Endothelial cell of umbilical vein (primary cell): ENCODE data around the gene GPLD1. TPM values are rescaled to one million over a fixed set of nuclear protein-coding genes. Genes with fewer than 3 reads are reported as not detected.

Experiments used
- BruUV-seq: library from RNA; stranded (reverse); fragments of 400-500 nt; replicated peaks from 2 replicates; lab custom pipeline; 2021; lab: Mats Ljungman, UMichigan
- CTCF ChIA-PET: fragments of 300-600, 350-600 bp; sonication (Branson Sonifier 250); formaldehyde crosslinking; loops from one replicate; lab custom pipeline; 2021; ENCODE audit warnings: antibody characterized with exemption, inconsistent platforms; lab: Charles Lee
- POLR2A ChIA-PET: fragments of 300-600, 350-600 bp; sonication (Branson Sonifier 250); formaldehyde crosslinking; loops from one replicate; lab custom pipeline; 2021; ENCODE audit warnings: antibody characterized with exemption, inconsistent platforms; lab: Charles Lee
- DNase-seq: peaks from one replicate; pipeline ENCODE4 v3.0.0-alpha.2; 2011; ENCODE audit warnings: low read depth, low spot score
- FAIRE-seq: peaks from 2 replicates; lab custom pipeline; 2011; peaks lifted over from hg19 to GRCh38; lab: Jason Lieb, UNC
- H2AFZ ChIP-seq: 2 replicates; pipeline ENCODE4 v1.6.0; 2012; ENCODE audit warnings: low read depth, low read length, control low read depth, inconsistent platforms
- H3K27ac ChIP-seq: 2 replicates; pipeline ENCODE4 v1.5.1; 2011; ENCODE audit warnings: low read depth, mild to moderate bottlenecking, control low read depth, low read length, moderate library complexity; ENCODE audit not compliant: insufficient read depth
- H3K27me3 ChIP-seq, 2 experiments: 2 replicates each; pipeline versions ENCODE4 v1.6.0 to v1.6.1; 2011; ENCODE audit warnings: low read length in 2 of 2, mixed read lengths in 1 of 2; ENCODE audit not compliant: control insufficient read depth in 2 of 2, insufficient read depth in 2 of 2
- H3K36me3 ChIP-seq, 2 experiments: 2 replicates in 1 of 2; 3 replicates in 1 of 2; pipeline ENCODE4 v1.5.1; 2011; ENCODE audit warnings: low read length in 2 of 2, mild to moderate bottlenecking in 1 of 2, moderate library complexity in 1 of 2; ENCODE audit not compliant: control insufficient read depth in 2 of 2, insufficient read depth in 2 of 2; ENCODE audit errors: extremely low read depth in 1 of 2
- H3K4me1 ChIP-seq: 3 replicates; pipeline ENCODE4 v1.5.1; 2011; ENCODE audit warnings: mild to moderate bottlenecking, low read length; ENCODE audit not compliant: control insufficient read depth, insufficient read depth; ENCODE audit errors: extremely low read depth
- H3K4me2 ChIP-seq: 2 replicates; pipeline ENCODE4 v1.6.1; 2011; ENCODE audit warnings: low read length, control low read depth, mixed read lengths; ENCODE audit not compliant: insufficient read depth
- H3K4me3 ChIP-seq, 3 experiments: fragments of 200-600 bp in 1 of 3; sonication (generic), shearing (Covaris generic) in 1 of 3; replicated peaks in 1 of 3; 2 replicates each; pipeline ENCODE4 v1.5.1; 2011 to 2016; ENCODE audit warnings: control low read depth in 3 of 3, low read length in 3 of 3, mild to moderate bottlenecking in 2 of 3, inconsistent platforms in 1 of 3, low read depth in 1 of 3, moderate library complexity in 1 of 3; ENCODE audit not compliant: insufficient read depth in 1 of 3
- H3K79me2 ChIP-seq: 2 replicates; pipeline ENCODE4 v1.6.0; 2012; ENCODE audit warnings: low read length, inconsistent platforms; ENCODE audit not compliant: control insufficient read depth, insufficient read depth
- H3K9ac ChIP-seq: replicated peaks from 2 replicates; pipeline ENCODE3; 2011; ENCODE audit warnings: low read length, control low read depth; ENCODE audit not compliant: insufficient read depth; ENCODE audit errors: extremely low read depth
- H3K9me1 ChIP-seq: replicated peaks from 3 replicates; pipeline ENCODE4 v1.6.0; 2011; ENCODE audit warnings: mild to moderate bottlenecking, low read length; ENCODE audit not compliant: control insufficient read depth, insufficient read depth; ENCODE audit errors: extremely low read depth
- H3K9me3 ChIP-seq: replicated peaks from 2 replicates; pipeline ENCODE4 v1.5.1; 2012; ENCODE audit warnings: low read length, inconsistent platforms; ENCODE audit not compliant: control insufficient read depth, insufficient read depth
- H4K20me1 ChIP-seq: replicated peaks from 2 replicates; pipeline ENCODE3; 2011; ENCODE audit warnings: mild to moderate bottlenecking, low read length; ENCODE audit not compliant: control insufficient read depth, insufficient read depth; ENCODE audit errors: extremely low read depth
- CTCF ChIP-seq, 2 donors: IDR thresholded peaks; 1 replicate in 1 of 2; 2 replicates in 1 of 2; pipeline ENCODE4 v1.5.1; 2011; ENCODE audit warnings: low read length in 2 of 2, mild to moderate bottlenecking in 2 of 2, moderate library complexity in 2 of 2, control low read depth in 1 of 2, inconsistent platforms in 1 of 2, low read depth in 1 of 2; ENCODE audit not compliant: insufficient read depth in 1 of 2; ENCODE audit errors: extremely low read depth in 1 of 2
- EZH2 ChIP-seq: IDR thresholded peaks from 2 replicates; pipeline ENCODE4 v1.6.1; 2012; ENCODE audit warnings: borderline replicate concordance, low read depth, mild to moderate bottlenecking, moderate library complexity, low read length, inconsistent platforms; ENCODE audit not compliant: severe bottlenecking
- FOS ChIP-seq: IDR thresholded peaks from 2 replicates; pipeline ENCODE4 v1.6.1; 2011; ENCODE audit warnings: mild to moderate bottlenecking, low read length, moderate library complexity, borderline replicate concordance; ENCODE audit not compliant: insufficient read depth
- JUN ChIP-seq: IDR thresholded peaks from 2 replicates; pipeline ENCODE4 v1.6.1; 2011; ENCODE audit warnings: borderline replicate concordance, low read depth; ENCODE audit not compliant: insufficient read length, insufficient read depth
- POLR2A ChIP-seq: IDR thresholded peaks from 2 replicates; pipeline ENCODE4 v1.6.1; 2012; ENCODE audit warnings: low read depth, mild to moderate bottlenecking, control low read depth, low read length
- POLR2AphosphoS5 ChIP-seq: IDR thresholded peaks from 2 replicates; pipeline ENCODE4 v1.6.1; 2012; ENCODE audit warnings: low read depth, mild to moderate bottlenecking, control low read depth, low read length, moderate library complexity; ENCODE audit not compliant: insufficient read depth
- dilution Hi-C: fragments of 300-500 bp; cut with MboI; formaldehyde crosslinking; loops from one replicate; pipeline ENCODE4 v1.15.0; 2019; ENCODE audit warnings: low sequenced_read_pairs; ENCODE audit not compliant: extremely low pct_ligation_motif_present
- intact Hi-C: fragments of 100-400 bp; cut with micrococcal nuclease; formaldehyde crosslinking; loops from one replicate; pipeline ENCODE4 v1.10.0; 2022
- polyA plus RNA-seq, 4 experiments: library from polyadenylated mRNA; depleted of rRNA in 3 of 4; stranded (reverse) in 3 of 4; unstranded in 1 of 4; fragments of >200 nt; gene quantifications; 2 replicates each; pipeline versions ENCODE4 v1.2.1 to v1.2.3, GENCODE V29; 2011 to 2012; ENCODE audit warnings: missing spikeins in 1 of 4
- total RNA-seq: library from RNA; stranded (reverse); gene quantifications from 2 replicates; pipeline ENCODE4 v1.2.3, GENCODE V29; 2021
- TF ChIP-seq, protein P1 (sequence below): IDR thresholded peaks from 2 replicates; pipeline ENCODE4 v1.6.1; 2011; ENCODE audit not compliant: insufficient read depth, insufficient read length

GPLD1 gene
- total and polyA plus RNA-seq, 2 donors (not counting 3 experiments of a cell fraction or from before 2014, with no cell fraction given) = 0.03 to 0.53 TPM

DNA sequence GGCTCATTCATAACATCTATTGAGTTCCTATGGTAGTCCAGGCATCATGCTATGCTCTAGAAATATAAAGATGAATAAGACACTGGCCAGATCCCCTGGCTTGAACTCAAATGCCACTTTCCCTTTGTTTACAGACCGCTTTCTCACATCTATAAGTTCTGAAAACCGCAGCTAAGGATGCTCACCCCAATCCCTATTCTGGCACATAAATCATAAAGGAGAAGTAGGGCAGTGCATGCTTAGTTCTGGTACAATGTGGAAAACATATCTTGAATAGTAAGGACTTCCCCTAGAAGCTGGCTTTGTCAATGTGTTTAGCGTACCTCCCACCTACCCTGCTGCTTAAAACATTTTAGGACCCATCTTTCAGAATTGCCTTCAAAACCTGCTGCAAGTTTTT, 60.2 kb downstream of the GPLD1 start:
- TF ChIP-seq FOS = no peak
- TF ChIP-seq CTCF (IDR thresholded peaks at IDR 0.05; ENCODE audit: extremely low read depth in 1 of 2, insufficient read depth in 1 of 2, low read depth in 1 of 2, low read length in 2 of 2) = no peak
- TF ChIP-seq POLR2AphosphoS5 = no peak
- TF ChIP-seq, protein P1, sequence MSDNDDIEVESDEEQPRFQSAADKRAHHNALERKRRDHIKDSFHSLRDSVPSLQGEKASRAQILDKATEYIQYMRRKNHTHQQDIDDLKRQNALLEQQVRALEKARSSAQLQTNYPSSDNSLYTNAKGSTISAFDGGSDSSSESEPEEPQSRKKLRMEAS = no peak
- TF ChIP-seq EZH2 = no peak
- no peak for TF ChIP-seq JUN
- no peak for TF ChIP-seq POLR2A
- no peak overlapping the region for H2AFZ ChIP-seq

More for the DNA sequence above, 60.2 kb downstream of the GPLD1 start:
- intact Hi-C loops (no loop called here), dilution Hi-C loops (no loop called here)
- H3K4me3 ChIP-seq = no peak overlapping the region
- H3K27ac ChIP-seq = no peak overlapping the region
- H3K9me3 ChIP-seq = no peaks in the 10 kb centered on the region
- no TSS peak for BruUV-seq
- FAIRE-seq (no peak), DNase-seq (no peak)
- POLR2A ChIA-PET = no interaction called here
- no peak overlapping the region for H3K9ac ChIP-seq
- no peaks in the 10 kb centered on the region for H3K4me1 ChIP-seq
- CTCF ChIA-PET = interaction anchor here (0.8 to 1.0 kb wide), 2 partner anchors 11 to 152 kb away, joined by 3 read pairs; no protein-coding TSS in a partner anchor
- no peaks in the 10 kb centered on the region for H3K27me3 ChIP-seq
- no peak overlapping the region for H3K4me2 ChIP-seq
- H3K36me3 ChIP-seq = peaks cover 0 to 8% of the 10 kb centered on the region in 2 experiments
- no peaks in the 10 kb centered on the region for H4K20me1 ChIP-seq
- H3K9me1 ChIP-seq = no peaks in the 10 kb centered on the region
- H3K79me2 ChIP-seq = no peaks in the 10 kb centered on the region
